Glutamatergic neuron (in vitro differentiated cells): Measurements from ENCODE around the gene SMPDL3A. TPM values are rescaled to one million over a fixed set of nuclear protein-coding genes. Genes with fewer than 3 reads are reported as not detected.
"Not testable (repeated sequence)": the region's sequence is repeated elsewhere in the genome, so short reads cannot be mapped to it uniquely, and the experiment has no call there.

ENCODE experiments used
- DNase-seq: peaks from one replicate; pipeline ENCODE4 v3.0.0; 2022
- H3K27ac Mint-ChIP-seq: one replicate; pipeline ENCODE4 v1.8.0; 2020; ENCODE audit warnings: mild to moderate bottlenecking, mixed read lengths, inconsistent platforms; ENCODE audit not compliant: unreplicated experiment
- H3K27me3 Mint-ChIP-seq: one replicate; pipeline ENCODE4 v1.8.0; 2020; ENCODE audit warnings: mild to moderate bottlenecking, moderate library complexity, mixed read lengths, inconsistent platforms; ENCODE audit not compliant: unreplicated experiment
- H3K36me3 Mint-ChIP-seq: one replicate; pipeline ENCODE4 v1.8.0; 2020; ENCODE audit warnings: mild to moderate bottlenecking, mixed read lengths, inconsistent platforms; ENCODE audit not compliant: unreplicated experiment
- H3K4me1 Mint-ChIP-seq: one replicate; pipeline ENCODE4 v1.8.0; 2020; ENCODE audit warnings: mild to moderate bottlenecking, low read depth, mixed read lengths, inconsistent platforms; ENCODE audit not compliant: unreplicated experiment
- H3K4me3 Mint-ChIP-seq: one replicate; pipeline ENCODE4 v1.8.0; 2020; ENCODE audit warnings: mild to moderate bottlenecking, mixed read lengths, inconsistent platforms; ENCODE audit not compliant: unreplicated experiment
- H3K9me3 Mint-ChIP-seq: one replicate; pipeline ENCODE4 v1.8.0; 2020; ENCODE audit warnings: mild to moderate bottlenecking, moderate library complexity, mixed read lengths, inconsistent platforms; ENCODE audit not compliant: unreplicated experiment
- total RNA-seq: library from RNA; stranded (reverse); fragmentation: NEBNext Ultra II Directional; extraction: Animal tissue kit (Norgen Biotek cat#: 25700); gene quantifications from one replicate; pipeline ENCODE4 v1.2.1, GENCODE V29; 2021; ENCODE audit not compliant: unreplicated experiment
- TF ChIP-seq, protein P1 (sequence below): fragments of 200-600 bp; sonication (generic); IDR thresholded peaks from one replicate; pipeline ENCODE4 v1.5.0; 2021; ENCODE audit not compliant: partially characterized antibody, unreplicated experiment

The SMPDL3A gene
- total RNA-seq, 1 donor from 2014 or later, result 10.0 TPM

- H3K27ac Mint-ChIP-seq, result no peak overlapping the region
- H3K27me3 Mint-ChIP-seq, result no peaks in the 10 kb centered on the region
- peaks cover 6% of the 10 kb centered on the region for H3K4me1 Mint-ChIP-seq
- no peak for DNase-seq
- no peaks in the 10 kb centered on the region for H3K9me3 Mint-ChIP-seq
- TF ChIP-seq, protein P1, sequence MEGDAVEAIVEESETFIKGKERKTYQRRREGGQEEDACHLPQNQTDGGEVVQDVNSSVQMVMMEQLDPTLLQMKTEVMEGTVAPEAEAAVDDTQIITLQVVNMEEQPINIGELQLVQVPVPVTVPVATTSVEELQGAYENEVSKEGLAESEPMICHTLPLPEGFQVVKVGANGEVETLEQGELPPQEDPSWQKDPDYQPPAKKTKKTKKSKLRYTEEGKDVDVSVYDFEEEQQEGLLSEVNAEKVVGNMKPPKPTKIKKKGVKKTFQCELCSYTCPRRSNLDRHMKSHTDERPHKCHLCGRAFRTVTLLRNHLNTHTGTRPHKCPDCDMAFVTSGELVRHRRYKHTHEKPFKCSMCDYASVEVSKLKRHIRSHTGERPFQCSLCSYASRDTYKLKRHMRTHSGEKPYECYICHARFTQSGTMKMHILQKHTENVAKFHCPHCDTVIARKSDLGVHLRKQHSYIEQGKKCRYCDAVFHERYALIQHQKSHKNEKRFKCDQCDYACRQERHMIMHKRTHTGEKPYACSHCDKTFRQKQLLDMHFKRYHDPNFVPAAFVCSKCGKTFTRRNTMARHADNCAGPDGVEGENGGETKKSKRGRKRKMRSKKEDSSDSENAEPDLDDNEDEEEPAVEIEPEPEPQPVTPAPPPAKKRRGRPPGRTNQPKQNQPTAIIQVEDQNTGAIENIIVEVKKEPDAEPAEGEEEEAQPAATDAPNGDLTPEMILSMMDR, result no peak
- peaks cover 4% of the 10 kb centered on the region for H3K36me3 Mint-ChIP-seq
- no peak overlapping the region for H3K4me3 Mint-ChIP-seq
These were observed 42.4 kb upstream of the SMPDL3A start for GRCh38 chr6:122746688-122747087.

DNA sequence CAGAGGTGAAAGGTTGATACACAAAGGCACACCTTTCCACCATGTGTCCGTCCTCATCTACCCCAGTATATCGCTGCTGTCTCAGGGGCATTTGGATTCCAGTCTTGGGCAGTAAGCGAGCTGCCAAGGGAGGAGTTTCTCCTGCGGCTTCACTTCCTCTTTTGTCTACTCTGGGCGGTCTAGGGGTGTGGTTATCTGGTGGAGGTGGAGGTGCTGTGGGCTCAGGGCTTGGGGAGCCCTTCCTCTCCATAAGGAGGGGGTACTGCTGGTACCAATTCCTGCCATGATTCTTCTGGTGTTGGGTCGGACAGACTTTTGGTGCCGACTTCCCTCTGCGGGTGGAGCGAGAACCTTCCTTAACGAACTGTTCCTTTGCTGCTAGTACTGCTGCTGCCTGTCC, 41.5 kb upstream of the SMPDL3A start:
- H3K4me1 Mint-ChIP-seq, result peaks cover 6% of the 10 kb centered on the region
- no peak overlapping the region for H3K27ac Mint-ChIP-seq
- H3K27me3 Mint-ChIP-seq, result no peaks in the 10 kb centered on the region
- TF ChIP-seq, protein P1, result no peak
- no peak for DNase-seq
- no peak overlapping the region for H3K4me3 Mint-ChIP-seq
- no peaks in the 10 kb centered on the region for H3K9me3 Mint-ChIP-seq
- peaks cover 4% of the 10 kb centered on the region for H3K36me3 Mint-ChIP-seq

DNA sequence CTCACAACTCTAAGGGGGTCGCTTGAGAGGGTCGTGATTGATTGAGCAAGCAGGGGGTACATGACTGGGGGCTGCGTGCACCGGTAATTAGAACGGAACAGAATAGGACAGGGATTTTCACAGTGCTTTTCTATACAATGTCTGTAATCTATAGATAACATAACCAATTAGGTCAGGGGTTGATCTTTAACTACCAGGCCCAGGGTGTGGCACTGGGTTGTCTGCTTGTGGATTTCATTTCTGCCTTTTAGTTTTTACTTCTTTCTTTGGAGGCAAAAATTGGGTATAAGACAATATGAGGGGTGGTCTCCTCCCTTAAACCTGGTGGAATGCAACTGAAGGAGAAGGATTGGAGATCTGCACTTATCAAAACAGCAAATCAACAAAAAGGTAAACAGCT, 40.1 kb upstream of the SMPDL3A start:
- H3K27me3 Mint-ChIP-seq, result not testable (repeated sequence)

DNA sequence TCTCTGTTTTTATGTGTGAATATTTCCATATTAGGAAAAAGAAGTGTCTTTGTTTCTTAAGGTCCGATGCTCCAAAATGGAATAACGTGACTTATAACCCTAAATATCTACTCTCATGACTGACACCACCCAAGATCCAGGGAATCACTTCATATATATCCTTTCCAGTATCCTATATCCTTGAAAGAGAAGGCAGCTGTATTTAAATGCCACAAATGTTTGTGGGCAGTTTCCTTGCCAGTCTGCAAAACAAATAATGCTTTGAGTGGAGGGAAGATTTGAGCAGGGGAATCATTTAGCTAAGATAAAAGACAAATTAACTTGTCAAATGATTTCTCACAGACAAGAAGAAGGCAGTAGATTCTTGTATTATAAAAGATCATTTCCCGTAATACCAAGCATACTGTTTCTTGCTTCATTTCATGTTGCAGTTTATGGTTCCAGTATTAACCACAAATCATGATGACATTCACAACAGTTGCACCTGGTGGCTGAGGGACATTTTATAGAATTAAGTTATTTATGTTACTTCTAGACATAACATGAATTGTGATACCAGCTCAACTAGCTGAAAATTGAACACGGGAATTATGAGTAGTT, 39.5 kb upstream of the SMPDL3A start:
- peaks cover 6% of the 10 kb centered on the region for H3K4me1 Mint-ChIP-seq
- H3K9me3 Mint-ChIP-seq, result peaks cover 2% of the 10 kb centered on the region
- TF ChIP-seq, protein P1, result no peak
- H3K27me3 Mint-ChIP-seq, result no peaks in the 10 kb centered on the region
- H3K27ac Mint-ChIP-seq, result no peak overlapping the region
- no peak overlapping the region for H3K4me3 Mint-ChIP-seq
- no peak for DNase-seq
- H3K36me3 Mint-ChIP-seq, result peaks cover 4% of the 10 kb centered on the region

More for the DNA sequence above, 40.1 kb upstream of the SMPDL3A start:
- not testable (repeated sequence) for H3K4me3 Mint-ChIP-seq, DNase-seq, H3K27ac Mint-ChIP-seq, H3K9me3 Mint-ChIP-seq, H3K36me3 Mint-ChIP-seq, H3K4me1 Mint-ChIP-seq

GRCh38 chr6:122751326-122751725, 37.7 kb upstream of the SMPDL3A start:
- no peak overlapping the region for H3K27ac Mint-ChIP-seq
- peaks cover 4% of the 10 kb centered on the region for H3K36me3 Mint-ChIP-seq
- H3K4me3 Mint-ChIP-seq, result no peak overlapping the region
- H3K27me3 Mint-ChIP-seq, result no peaks in the 10 kb centered on the region
- TF ChIP-seq, protein P1, result no peak
- H3K9me3 Mint-ChIP-seq, result peaks cover 2% of the 10 kb centered on the region
- H3K4me1 Mint-ChIP-seq, result peaks cover 4% of the 10 kb centered on the region
- no peak for DNase-seq
